ENCODE results near the gene GSX1.

GRCh38 chr13:27789495-27790303 is 2.6 kb upstream of the GSX1 start:
- TF ChIP-seq POLR2A (IDR thresholded peaks at IDR 0.05; ENCODE audit: low read depth) (no peak), CTCF (IDR thresholded peaks at IDR 0.05) (no peak), EP300 (IDR thresholded peaks at IDR 0.05) (no peak)

All from esophagus muscularis mucosa (tissue), 4 donors.